Osteocyte (in vitro differentiated cells): ENCODE measurements around the gene TXNL1. TPM values are rescaled to one million over a fixed set of nuclear protein-coding genes. Genes with fewer than 3 reads are reported as not detected.
A peak's percentile ranks its signal among the peaks of the same experiment; 100 is the strongest.

ENCODE experiments used
- DNase-seq: peaks from one replicate; pipeline ENCODE4 v3.0.0; 2021; ENCODE audit warnings: mixed read lengths; ENCODE audit not compliant: unreplicated experiment; ENCODE audit errors: extremely low spot score
- H3K27ac Mint-ChIP-seq: one replicate; pipeline ENCODE4 v1.8.0; 2021; ENCODE audit warnings: mild to moderate bottlenecking, mixed read lengths; ENCODE audit not compliant: unreplicated experiment
- H3K27me3 Mint-ChIP-seq: one replicate; pipeline ENCODE4 v1.8.0; 2021; ENCODE audit warnings: mixed read lengths; ENCODE audit not compliant: unreplicated experiment
- H3K36me3 Mint-ChIP-seq: one replicate; pipeline ENCODE4 v1.8.0; 2021; ENCODE audit warnings: mixed read lengths; ENCODE audit not compliant: unreplicated experiment
- H3K4me1 Mint-ChIP-seq: one replicate; pipeline ENCODE4 v1.8.0; 2021; ENCODE audit warnings: mixed read lengths; ENCODE audit not compliant: unreplicated experiment
- H3K4me3 Mint-ChIP-seq: one replicate; pipeline ENCODE4 v1.8.0; 2021; ENCODE audit warnings: mild to moderate bottlenecking, moderate library complexity, mixed read lengths; ENCODE audit not compliant: unreplicated experiment
- H3K9me3 Mint-ChIP-seq: one replicate; pipeline ENCODE4 v1.8.0; 2021; ENCODE audit warnings: mixed read lengths; ENCODE audit not compliant: unreplicated experiment
- CTCF ChIP-seq: fragments of 200-600 bp; sonication (generic); IDR thresholded peaks from 2 replicates; pipeline ENCODE4 v1.5.0; 2021; ENCODE audit warnings: antibody characterized with exemption, mild to moderate bottlenecking, moderate library complexity
- total RNA-seq: library from RNA; stranded (reverse); gene quantifications from 2 replicates; pipeline ENCODE4 v1.2.1, GENCODE V29; 2021

The TXNL1 gene
- total RNA-seq, 1 donor from 2014 or later: 67.2 TPM

- H3K27me3 Mint-ChIP-seq: no peaks in the 10 kb centered on the region
- no peaks in the 10 kb centered on the region for H3K9me3 Mint-ChIP-seq
- TF ChIP-seq CTCF: peak; percentile 60
- no peak overlapping the region for H3K4me3 Mint-ChIP-seq
- H3K36me3 Mint-ChIP-seq: no peaks in the 10 kb centered on the region
- no peak overlapping the region for H3K27ac Mint-ChIP-seq
- H3K4me1 Mint-ChIP-seq: peaks cover 4% of the 10 kb centered on the region
- no peak for DNase-seq
These were observed 7.1 kb upstream of the TXNL1 start for GRCh38 chr18:56645415-56646016.

GRCh38 chr18:56643381-56643780 lies 5.0 kb upstream of the TXNL1 start:
- no peak for DNase-seq
- Mint-ChIP-seq H3K9me3 (no peaks in the 10 kb centered on the region), H3K4me1 (peaks cover 9% of the 10 kb centered on the region), H3K27ac (no peak overlapping the region), H3K27me3 (no peaks in the 10 kb centered on the region), H3K36me3 (no peaks in the 10 kb centered on the region), H3K4me3 (no peak overlapping the region)
- TF ChIP-seq CTCF: no peak

GRCh38 chr18:56641714-56642337 lies 3.4 kb upstream of the TXNL1 start:
- H3K4me3 Mint-ChIP-seq: no peak overlapping the region
- no peaks in the 10 kb centered on the region for H3K9me3 Mint-ChIP-seq
- TF ChIP-seq CTCF: no peak
- DNase-seq: no peak
- H3K36me3 Mint-ChIP-seq: peaks cover 2% of the 10 kb centered on the region
- no peak overlapping the region for H3K27ac Mint-ChIP-seq
- peaks cover 14% of the 10 kb centered on the region for H3K4me1 Mint-ChIP-seq
- H3K27me3 Mint-ChIP-seq: no peaks in the 10 kb centered on the region

GRCh38 chr18:56639571-56639970 lies 1.2 kb upstream of the TXNL1 start:
- H3K27me3 Mint-ChIP-seq: no peaks in the 10 kb centered on the region
- H3K36me3 Mint-ChIP-seq: peaks cover 2% of the 10 kb centered on the region
- no peaks in the 10 kb centered on the region for H3K9me3 Mint-ChIP-seq
- peaks cover 34% of the 10 kb centered on the region for H3K4me1 Mint-ChIP-seq
- DNase-seq: no peak
- peak overlapping the region; percentile 99 for H3K27ac Mint-ChIP-seq
- peak overlapping the region; percentile 99 for H3K4me3 Mint-ChIP-seq
- no peak for TF ChIP-seq CTCF

- TF ChIP-seq CTCF: no peak
- Mint-ChIP-seq H3K27me3 (no peaks in the 10 kb centered on the region), H3K36me3 (peaks cover 2% of the 10 kb centered on the region), H3K4me1 (peaks cover 38% of the 10 kb centered on the region), H3K9me3 (no peaks in the 10 kb centered on the region), H3K27ac (peak overlapping the region; percentile 99), H3K4me3 (peak overlapping the region; percentile 99)
- DNase-seq: no peak
These were observed 651 bp upstream of the TXNL1 start for GRCh38 chr18:56639104-56639381.
